Parathyroid adenoma (tissue), 2 donors: Measurements from ENCODE around the gene LEFTY1.

Source experiments
- H2AFZ ChIP-seq: fragments of 300-600 bp; sonication (generic); one replicate; pipeline ENCODE4 v1.7.0; 2017; ENCODE audit warnings: antibody characterized with exemption, mild to moderate bottlenecking
- H3K27ac ChIP-seq: fragments of 300-600 bp; sonication (generic); one replicate; pipeline ENCODE4 v1.7.0; 2017
- H3K27me3 ChIP-seq: fragments of 300-600 bp; sonication (generic); one replicate; pipeline ENCODE4 v1.7.0; 2017; ENCODE audit warnings: low read length; ENCODE audit not compliant: control insufficient read depth, insufficient read depth
- H3K36me3 ChIP-seq: fragments of 300-600 bp; sonication (generic); one replicate; pipeline ENCODE4 v1.7.0; 2017; ENCODE audit warnings: low read length; ENCODE audit not compliant: control insufficient read depth, insufficient read depth
- H3K4me1 ChIP-seq: fragments of 300-600 bp; sonication (generic); one replicate; pipeline ENCODE4 v1.7.0; 2017; ENCODE audit warnings: control low read depth
- H3K4me2 ChIP-seq: fragments of 300-600 bp; sonication (generic); one replicate; pipeline ENCODE4 v1.7.0; 2017; ENCODE audit warnings: low read length
- H3K4me3 ChIP-seq: fragments of 300-600 bp; sonication (generic); one replicate; pipeline ENCODE4 v1.7.0; 2017; ENCODE audit warnings: low read depth, low read length
- H3K79me2 ChIP-seq: fragments of 300-600 bp; sonication (generic); one replicate; pipeline ENCODE4 v1.7.0; 2017; ENCODE audit warnings: control low read depth
- H3K9ac ChIP-seq: fragments of 300-600 bp; sonication (generic); one replicate; pipeline ENCODE4 v1.7.0; 2017; ENCODE audit warnings: mild to moderate bottlenecking
- H3K9me3 ChIP-seq: fragments of 300-600 bp; sonication (generic); one replicate; pipeline ENCODE4 v1.7.0; 2017; ENCODE audit warnings: low read length; ENCODE audit not compliant: control insufficient read depth
- TF ChIP-seq, protein P1 (sequence below): fragments of 300-600 bp; sonication (generic); IDR thresholded peaks from one replicate; pipeline ENCODE4 v1.7.0; 2017; ENCODE audit warnings: antibody characterized with exemption, mild to moderate bottlenecking
- donor health status: primary hyperparathyroidism.

LEFTY1 gene

DNA sequence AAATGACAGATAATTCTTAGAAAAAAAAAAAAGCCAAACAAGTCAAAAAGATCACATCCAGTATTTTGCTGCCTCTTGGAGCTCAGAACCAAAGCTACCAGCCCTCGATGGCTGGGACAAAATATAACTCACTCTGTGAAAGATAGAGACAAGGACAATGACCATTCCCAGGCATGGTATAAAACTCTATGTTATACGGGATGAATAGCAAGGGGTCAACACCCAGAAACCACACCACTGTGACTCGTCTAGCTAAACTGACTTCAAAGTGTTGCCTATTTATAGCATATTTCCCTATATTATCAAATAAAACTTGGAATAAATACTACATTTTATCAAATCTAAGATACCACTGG lies 16.9 kb downstream of the LEFTY1 start:
- Histone ChIP-seq H3K4me3 (no peak overlapping the region), H2AFZ (no peak overlapping the region), H3K27me3 (no peaks in the 10 kb centered on the region), H3K79me2 (no peaks in the 10 kb centered on the region), H3K9ac (no peak overlapping the region), H3K4me1 (peaks cover 7% of the 10 kb centered on the region), H3K4me2 (no peak overlapping the region), H3K27ac (no peak overlapping the region), H3K36me3 (no peaks in the 10 kb centered on the region), H3K9me3 (no peaks in the 10 kb centered on the region)
- TF ChIP-seq, protein P1, sequence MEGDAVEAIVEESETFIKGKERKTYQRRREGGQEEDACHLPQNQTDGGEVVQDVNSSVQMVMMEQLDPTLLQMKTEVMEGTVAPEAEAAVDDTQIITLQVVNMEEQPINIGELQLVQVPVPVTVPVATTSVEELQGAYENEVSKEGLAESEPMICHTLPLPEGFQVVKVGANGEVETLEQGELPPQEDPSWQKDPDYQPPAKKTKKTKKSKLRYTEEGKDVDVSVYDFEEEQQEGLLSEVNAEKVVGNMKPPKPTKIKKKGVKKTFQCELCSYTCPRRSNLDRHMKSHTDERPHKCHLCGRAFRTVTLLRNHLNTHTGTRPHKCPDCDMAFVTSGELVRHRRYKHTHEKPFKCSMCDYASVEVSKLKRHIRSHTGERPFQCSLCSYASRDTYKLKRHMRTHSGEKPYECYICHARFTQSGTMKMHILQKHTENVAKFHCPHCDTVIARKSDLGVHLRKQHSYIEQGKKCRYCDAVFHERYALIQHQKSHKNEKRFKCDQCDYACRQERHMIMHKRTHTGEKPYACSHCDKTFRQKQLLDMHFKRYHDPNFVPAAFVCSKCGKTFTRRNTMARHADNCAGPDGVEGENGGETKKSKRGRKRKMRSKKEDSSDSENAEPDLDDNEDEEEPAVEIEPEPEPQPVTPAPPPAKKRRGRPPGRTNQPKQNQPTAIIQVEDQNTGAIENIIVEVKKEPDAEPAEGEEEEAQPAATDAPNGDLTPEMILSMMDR: no peak

DNA sequence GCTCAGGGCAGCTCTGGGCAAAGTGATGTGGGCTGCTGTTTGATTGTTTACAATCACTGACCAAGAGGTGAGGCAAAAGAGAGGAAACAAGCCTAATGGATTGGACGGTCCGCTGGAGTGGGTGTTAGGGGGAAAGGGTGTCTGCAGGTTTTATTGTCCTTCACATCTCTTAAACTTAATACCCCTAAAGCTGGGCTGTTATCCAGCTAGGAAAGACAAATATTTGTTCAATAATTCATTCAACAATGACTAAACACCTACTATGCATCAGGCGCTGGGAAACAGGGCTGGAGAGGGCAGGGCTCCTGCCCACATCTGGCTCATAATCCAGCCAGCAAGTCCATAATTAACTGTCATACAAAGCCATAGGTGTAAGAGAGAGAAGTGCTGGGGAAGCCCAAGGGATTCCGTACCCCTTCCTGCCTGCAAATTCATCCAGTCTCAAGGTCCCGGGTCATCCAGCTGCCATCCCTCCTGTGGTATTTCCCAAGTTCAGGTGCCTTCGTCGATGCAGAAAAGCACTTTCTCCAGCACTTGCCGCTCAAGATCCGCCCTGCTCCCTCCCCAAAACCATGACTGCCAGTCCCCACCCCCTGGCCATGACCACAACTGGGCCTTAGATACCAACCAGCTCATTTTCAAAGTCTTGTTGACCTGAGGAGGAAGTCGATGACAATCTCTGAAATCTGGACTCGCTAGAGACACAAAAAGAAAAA lies 17.4 kb downstream of the LEFTY1 start:
- no peak overlapping the region for H3K4me3 ChIP-seq
- H2AFZ ChIP-seq: no peak overlapping the region

DNA sequence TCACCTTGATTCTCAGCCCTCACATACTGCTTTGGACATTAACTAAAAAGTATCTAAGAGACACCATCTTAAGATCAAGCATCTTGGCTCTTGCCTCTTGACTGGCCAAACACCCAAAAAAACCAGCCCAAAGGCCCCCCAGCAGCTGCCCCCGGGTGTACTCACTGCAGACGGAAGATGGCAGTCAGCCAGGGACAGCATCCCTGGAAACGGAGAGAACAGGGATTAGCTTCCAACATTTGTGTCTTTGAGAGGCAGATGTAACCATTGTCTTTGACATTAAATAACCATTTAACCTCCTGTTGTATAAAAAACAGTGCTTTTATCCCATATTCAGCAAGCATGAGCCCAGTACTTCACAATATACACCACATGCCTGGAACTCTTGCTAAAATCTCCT lies 18.0 kb downstream of the LEFTY1 start:
- Histone ChIP-seq H3K36me3 (no peaks in the 10 kb centered on the region), H3K4me3 (no peak overlapping the region), H3K4me2 (no peak overlapping the region), H3K79me2 (no peaks in the 10 kb centered on the region), H3K4me1 (peaks cover 7% of the 10 kb centered on the region), H3K9ac (no peak overlapping the region), H3K27me3 (no peaks in the 10 kb centered on the region), H2AFZ (no peak overlapping the region), H3K27ac (no peak overlapping the region), H3K9me3 (no peaks in the 10 kb centered on the region)
- TF ChIP-seq, protein P1: no peak

More for the DNA sequence above, 17.4 kb downstream of the LEFTY1 start:
- TF ChIP-seq, protein P1: no peak
- Histone ChIP-seq H3K9ac (no peak overlapping the region), H3K27ac (no peak overlapping the region), H3K4me1 (peaks cover 7% of the 10 kb centered on the region), H3K9me3 (no peaks in the 10 kb centered on the region), H3K79me2 (no peaks in the 10 kb centered on the region), H3K36me3 (no peaks in the 10 kb centered on the region), H3K27me3 (no peaks in the 10 kb centered on the region), H3K4me2 (no peak overlapping the region)

DNA sequence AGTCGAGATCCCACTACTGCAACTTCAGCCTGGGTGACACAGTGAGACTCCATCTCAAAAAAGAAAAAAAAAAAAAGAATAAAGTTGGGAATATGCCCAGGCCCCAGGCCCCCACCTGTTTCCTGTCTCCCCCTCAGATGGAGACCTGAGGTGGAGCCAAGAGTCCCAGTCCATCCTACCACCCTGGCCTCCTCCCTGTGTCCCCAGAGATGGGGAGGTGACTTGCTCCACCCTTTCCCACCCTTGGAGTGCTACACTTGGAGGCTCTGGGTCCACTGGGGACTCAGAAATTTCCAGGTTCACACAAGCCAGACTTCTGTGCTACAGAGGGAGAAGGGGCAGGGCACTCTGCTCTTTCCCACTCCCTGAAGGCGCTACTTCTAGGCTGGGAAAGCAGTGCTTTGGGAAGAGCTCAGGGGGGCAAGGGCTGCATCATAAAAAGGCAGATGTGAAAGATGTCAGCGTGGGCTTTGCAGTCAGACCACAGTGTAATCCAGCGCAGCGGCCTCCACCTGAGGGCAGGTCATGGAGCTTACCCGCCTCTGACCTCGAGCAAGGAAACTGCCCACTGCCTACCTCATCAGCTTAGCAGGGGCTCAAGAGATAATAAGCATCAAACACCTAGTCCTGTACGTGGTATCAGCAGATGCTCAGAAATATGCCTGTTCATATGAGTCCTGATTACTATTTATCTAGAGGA lies 20.2 kb downstream of the LEFTY1 start:
- Histone ChIP-seq H3K4me3 (no peak overlapping the region), H3K27me3 (no peaks in the 10 kb centered on the region), H3K36me3 (no peaks in the 10 kb centered on the region), H3K4me2 (no peak overlapping the region), H3K27ac (no peak overlapping the region), H3K9ac (no peak overlapping the region), H3K9me3 (no peaks in the 10 kb centered on the region), H3K4me1 (peaks cover 7% of the 10 kb centered on the region), H3K79me2 (no peaks in the 10 kb centered on the region), H2AFZ (no peak overlapping the region)
- TF ChIP-seq, protein P1: no peak

DNA sequence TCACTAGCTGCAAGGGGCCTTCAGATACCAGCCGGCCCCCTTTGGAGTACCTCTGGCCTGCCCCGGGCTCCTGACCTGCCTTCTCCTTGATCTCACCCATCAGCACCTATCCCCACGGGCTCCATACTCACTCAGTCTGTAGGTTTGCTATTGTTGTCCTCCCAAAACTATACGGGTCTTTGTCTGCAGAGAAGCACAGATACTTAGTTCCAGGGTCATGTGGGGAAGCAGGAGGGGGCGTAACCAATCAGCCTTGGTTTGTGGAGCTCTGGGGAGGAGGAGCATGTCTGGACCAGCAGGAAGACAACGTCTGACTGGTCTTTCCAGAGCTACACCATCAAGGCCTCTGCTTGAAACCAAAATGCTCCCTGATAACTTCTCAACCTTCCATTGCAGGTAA lies 22.0 kb downstream of the LEFTY1 start:
- Histone ChIP-seq H3K4me3 (no peak overlapping the region), H2AFZ (no peak overlapping the region), H3K27me3 (no peaks in the 10 kb centered on the region), H3K4me1 (peaks cover 7% of the 10 kb centered on the region), H3K36me3 (no peaks in the 10 kb centered on the region), H3K4me2 (no peak overlapping the region), H3K9me3 (no peaks in the 10 kb centered on the region), H3K27ac (no peak overlapping the region), H3K79me2 (no peaks in the 10 kb centered on the region), H3K9ac (no peak overlapping the region)
- TF ChIP-seq, protein P1: no peak
